Body of pancreas (tissue), 4 donors: ENCODE results near the gene KRTAP10-11.

Source experiments
- POLR2A ChIP-seq, 3 donors: fragments of 450-650 bp; IDR thresholded peaks; one replicate each; pipeline ENCODE4 v1.6.1; 2016; ENCODE audit warnings: antibody characterized with exemption in 3 of 3, mild to moderate bottlenecking in 2 of 3
- TF ChIP-seq, protein P1 (sequence below), 7 experiments: fragments of 450-650 bp in 4 of 7; fragments of 200-600 bp in 3 of 7; sonication (generic) in 3 of 7; IDR thresholded peaks; one replicate each; pipeline ENCODE4 v1.5.1; 2016 to 2019; ENCODE audit warnings: antibody characterized with exemption in 7 of 7

DNA sequence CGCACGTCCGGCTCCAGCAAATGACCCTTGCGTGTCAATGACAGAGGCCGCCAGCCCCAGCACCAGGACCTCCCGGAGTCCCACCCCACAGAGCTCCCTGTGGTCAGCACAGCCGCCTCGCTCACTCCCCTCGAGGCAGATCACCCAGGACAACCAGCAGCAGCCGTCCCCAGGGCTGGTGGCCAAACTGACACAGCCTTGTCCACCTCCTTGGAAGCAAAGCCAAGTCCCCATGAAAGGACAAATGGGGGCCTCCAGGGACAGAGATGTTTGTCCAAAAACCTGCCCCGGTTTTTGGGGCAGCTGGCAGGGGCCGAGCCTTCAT lies 6.9 kb upstream of the KRTAP10-11 start:
- TF ChIP-seq POLR2A (IDR thresholded peaks at IDR 0.05), result no peak
- TF ChIP-seq, protein P1, sequence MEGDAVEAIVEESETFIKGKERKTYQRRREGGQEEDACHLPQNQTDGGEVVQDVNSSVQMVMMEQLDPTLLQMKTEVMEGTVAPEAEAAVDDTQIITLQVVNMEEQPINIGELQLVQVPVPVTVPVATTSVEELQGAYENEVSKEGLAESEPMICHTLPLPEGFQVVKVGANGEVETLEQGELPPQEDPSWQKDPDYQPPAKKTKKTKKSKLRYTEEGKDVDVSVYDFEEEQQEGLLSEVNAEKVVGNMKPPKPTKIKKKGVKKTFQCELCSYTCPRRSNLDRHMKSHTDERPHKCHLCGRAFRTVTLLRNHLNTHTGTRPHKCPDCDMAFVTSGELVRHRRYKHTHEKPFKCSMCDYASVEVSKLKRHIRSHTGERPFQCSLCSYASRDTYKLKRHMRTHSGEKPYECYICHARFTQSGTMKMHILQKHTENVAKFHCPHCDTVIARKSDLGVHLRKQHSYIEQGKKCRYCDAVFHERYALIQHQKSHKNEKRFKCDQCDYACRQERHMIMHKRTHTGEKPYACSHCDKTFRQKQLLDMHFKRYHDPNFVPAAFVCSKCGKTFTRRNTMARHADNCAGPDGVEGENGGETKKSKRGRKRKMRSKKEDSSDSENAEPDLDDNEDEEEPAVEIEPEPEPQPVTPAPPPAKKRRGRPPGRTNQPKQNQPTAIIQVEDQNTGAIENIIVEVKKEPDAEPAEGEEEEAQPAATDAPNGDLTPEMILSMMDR (IDR thresholded peaks at IDR 0.05), result no peak
